PC-9 (cell line): Measurements from ENCODE around the gene HERC4. TPM values are rescaled to one million over a fixed set of nuclear protein-coding genes. Genes with fewer than 3 reads are reported as not detected.

Experiments
- BruUV-seq: library from RNA; stranded (reverse); fragments of 400-500 nt; replicated peaks from 2 replicates; lab custom pipeline; 2021; lab: Mats Ljungman, UMichigan
- CTCF ChIA-PET: fragments of 300-600 bp; sonication (Branson Sonifier 250); formaldehyde crosslinking; loops from one replicate; lab custom pipeline; 2022; ENCODE audit warnings: antibody characterized with exemption; lab: Charles Lee
- POLR2A ChIA-PET: fragments of 300-600 bp; sonication (Branson Sonifier 250); formaldehyde crosslinking; loops from one replicate; lab custom pipeline; 2022; ENCODE audit warnings: antibody characterized with exemption; ENCODE audit not compliant: unreplicated experiment; lab: Charles Lee
- DNase-seq, 2 experiments: peaks; one replicate each; pipeline versions ENCODE4 v3.0.0 to v3.0.0-alpha.2; 2015 to 2022; ENCODE audit warnings: mixed read lengths in 1 of 2
- H2AFZ ChIP-seq: fragments of 200-600 bp; sonication (generic); 2 replicates; pipeline ENCODE4 v1.8.1; 2017; ENCODE audit warnings: antibody characterized with exemption
- H3F3A ChIP-seq: fragments of 200-600 bp; sonication (generic); 2 replicates; pipeline ENCODE4 v1.8.1; 2017; ENCODE audit warnings: antibody characterized with exemption, mild to moderate bottlenecking, low read depth; ENCODE audit not compliant: insufficient read depth
- H3K27ac ChIP-seq: fragments of 200-600 bp; sonication (generic); 2 replicates; pipeline ENCODE4 v1.6.1; 2016; ENCODE audit warnings: mixed run types
- H3K27me3 ChIP-seq: fragments of 200-600 bp; sonication (generic); 2 replicates; pipeline ENCODE4 v1.6.1; 2016; ENCODE audit warnings: low read depth, mixed run types; ENCODE audit not compliant: insufficient read depth
- H3K36me3 ChIP-seq: fragments of 200-600 bp; sonication (generic); 2 replicates; pipeline ENCODE4 v1.6.1; 2016; ENCODE audit warnings: low read depth, mixed run types
- H3K4me1 ChIP-seq: fragments of 200-600 bp; sonication (generic); replicated peaks from 2 replicates; pipeline ENCODE4 v1.6.1; 2016; ENCODE audit warnings: mixed run types; ENCODE audit not compliant: insufficient read depth
- H3K4me2 ChIP-seq: fragments of 200-600 bp; sonication (generic); 2 replicates; pipeline ENCODE4 v1.6.1; 2017; ENCODE audit warnings: mixed run types
- H3K4me3 ChIP-seq: fragments of 200-600 bp; sonication (generic); 2 replicates; pipeline ENCODE4 v1.6.1; 2016; ENCODE audit warnings: mixed run types
- H3K79me2 ChIP-seq: fragments of 200-600 bp; sonication (generic); 2 replicates; pipeline ENCODE4 v1.6.1; 2017; ENCODE audit warnings: low read depth, mixed run types
- H3K9me2 ChIP-seq: fragments of 200-600 bp; sonication (generic); 2 replicates; pipeline ENCODE4 v1.8.1; 2017; ENCODE audit warnings: mild to moderate bottlenecking; ENCODE audit not compliant: insufficient read depth
- H3K9me3 ChIP-seq: fragments of 200-600 bp; sonication (generic); 2 replicates; pipeline ENCODE4 v1.8.1; 2016; ENCODE audit warnings: low read depth; ENCODE audit not compliant: insufficient read depth
- H4K20me1 ChIP-seq: fragments of 200-600 bp; sonication (generic); 2 replicates; pipeline ENCODE4 v1.8.1; 2017; ENCODE audit not compliant: insufficient read depth
- CTCF ChIP-seq: fragments of 200-600 bp; sonication (generic); conservative IDR thresholded peaks from 2 replicates; pipeline ENCODE4 v1.6.1; 2017; ENCODE audit warnings: mixed run types, antibody characterized with exemption, mild to moderate bottlenecking, moderate library complexity
- EZH2 ChIP-seq: fragments of 200-600 bp; sonication (generic); IDR thresholded peaks from 2 replicates; pipeline ENCODE4 v1.8.0; 2017; ENCODE audit warnings: antibody characterized with exemption, low read depth
- intact Hi-C: fragments of 100-400 bp; cut with micrococcal nuclease; formaldehyde crosslinking; loops from one replicate; pipeline ENCODE4 v1.10.0; 2022; ENCODE audit not compliant: unreplicated experiment
- total RNA-seq: library from RNA; stranded (reverse); gene quantifications from 2 replicates; pipeline ENCODE4 v1.2.3, GENCODE V29; 2021

Gene HERC4
- total RNA-seq, 1 experiment from 2014 or later, result 116 TPM

GRCh38 chr10:67925449-67926005 lies 149.6 kb downstream of the HERC4 start:
- H3K4me2 ChIP-seq, result no peak overlapping the region
- H3K9me2 ChIP-seq, result no peaks in the 10 kb centered on the region
- H3K4me1 ChIP-seq, result no peaks in the 10 kb centered on the region
- peaks cover 39% of the 10 kb centered on the region for H3F3A ChIP-seq
- H3K36me3 ChIP-seq, result peaks cover 34% of the 10 kb centered on the region
- no peak overlapping the region for H3K27ac ChIP-seq
- intact Hi-C loops, result no loop called here
- ChIA-PET POLR2A (no interaction called here), CTCF (no interaction called here)
- H4K20me1 ChIP-seq, result no peaks in the 10 kb centered on the region; the same call in 1 of the 2 replicates
- H3K79me2 ChIP-seq, result no peaks in the 10 kb centered on the region
- no TSS peak for BruUV-seq
- TF ChIP-seq EZH2 (no peak), CTCF (no peak)
- no peak overlapping the region for H3K4me3 ChIP-seq
- H3K9me3 ChIP-seq, result no peaks in the 10 kb centered on the region
- no peak for DNase-seq
- H2AFZ ChIP-seq, result no peak overlapping the region
- H3K27me3 ChIP-seq, result no peaks in the 10 kb centered on the region

GRCh38 chr10:67924136-67924535 lies 150.9 kb downstream of the HERC4 start:
- DNase-seq, result no peak
- H3K4me3 ChIP-seq, result no peak overlapping the region
- BruUV-seq, result no TSS peak
- H2AFZ ChIP-seq, result no peak overlapping the region
- H3K36me3 ChIP-seq, result peaks cover 28% of the 10 kb centered on the region
- H3K4me1 ChIP-seq, result no peaks in the 10 kb centered on the region
- no peaks in the 10 kb centered on the region; the same call in 1 of the 2 replicates for H4K20me1 ChIP-seq
- ChIA-PET CTCF (no interaction called here), POLR2A (interaction anchor here (0.6 kb wide), 1 partner anchor 25 kb away, joined by 8 read pairs; no protein-coding TSS in a partner anchor)
- H3K9me2 ChIP-seq, result no peaks in the 10 kb centered on the region
- no peaks in the 10 kb centered on the region for H3K9me3 ChIP-seq
- TF ChIP-seq CTCF, result no peak
- no peak for TF ChIP-seq EZH2
- no peak overlapping the region for H3K27ac ChIP-seq
- intact Hi-C loops, result no loop called here
- H3K79me2 ChIP-seq, result no peaks in the 10 kb centered on the region
- no peaks in the 10 kb centered on the region for H3K27me3 ChIP-seq
- H3K4me2 ChIP-seq, result no peak overlapping the region
- peaks cover 43% of the 10 kb centered on the region for H3F3A ChIP-seq

- intact Hi-C loops, result no loop called here
- Histone ChIP-seq H3K79me2 (no peaks in the 10 kb centered on the region), H3F3A (peaks cover 45% of the 10 kb centered on the region), H3K9me2 (no peaks in the 10 kb centered on the region), H2AFZ (no peak overlapping the region), H3K4me2 (no peak overlapping the region), H3K27ac (no peak overlapping the region), H4K20me1 (no peaks in the 10 kb centered on the region; the same call in 1 of the 2 replicates), H3K36me3 (peaks cover 28% of the 10 kb centered on the region), H3K4me1 (no peaks in the 10 kb centered on the region), H3K4me3 (no peak overlapping the region), H3K27me3 (no peaks in the 10 kb centered on the region), H3K9me3 (no peaks in the 10 kb centered on the region)
- TF ChIP-seq EZH2, result no peak
- TF ChIP-seq CTCF, result no peak
- POLR2A ChIA-PET, result no interaction called here
- CTCF ChIA-PET, result no interaction called here
- no TSS peak for BruUV-seq
- DNase-seq, result no peak
These were observed 151.5 kb downstream of the HERC4 start for GRCh38 chr10:67923551-67923950.
